Measurements from ENCODE around the gene ZMIZ1. TPM values are rescaled to one million over a fixed set of nuclear protein-coding genes. Genes with fewer than 3 reads are reported as not detected.
A peak's percentile ranks its signal among the peaks of the same experiment; 100 is the strongest.

ZMIZ1 gene
- total and polyA plus RNA-seq, 9 donors = 16.3 to 55.7 (median 38.1) TPM

DNA sequence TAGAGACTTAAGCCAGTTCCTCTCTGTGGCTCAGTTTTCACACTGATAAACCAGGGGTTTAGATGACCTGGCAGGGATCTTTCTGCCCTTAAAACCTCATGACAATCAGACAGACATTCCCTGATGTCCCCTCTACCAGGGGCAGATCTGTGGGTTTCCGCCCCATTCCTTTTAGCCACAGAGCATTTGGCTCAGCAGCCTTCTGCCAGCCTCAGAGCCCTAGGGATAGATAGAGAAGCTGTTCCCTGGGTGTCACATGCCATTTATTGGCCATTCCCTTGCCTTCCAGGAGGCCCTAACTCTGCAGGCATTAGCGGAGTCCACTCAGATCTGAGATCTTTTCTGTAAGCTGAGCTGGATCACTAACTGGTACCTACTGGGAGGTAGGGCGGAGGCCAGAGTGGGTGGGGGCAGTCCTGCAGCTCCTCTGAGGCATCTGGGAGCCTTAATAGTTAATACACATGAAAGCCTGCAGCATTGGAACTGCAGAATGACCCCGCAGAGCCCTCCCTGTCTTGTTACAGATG, 101.5 kb downstream of the ZMIZ1 start:
- no peak overlapping the region for H3K27ac ChIP-seq (ENCODE audit: low read length)
- 94% methylated on average over 3 of the region's 4 CpGs for WGBS (ENCODE audit: insufficient coverage)
- DNase-seq = no peak
- H3K9me3 ChIP-seq (replicated peaks; ENCODE audit: control insufficient read depth, low read depth, low read length) = no peaks in the 10 kb centered on the region
- no peak overlapping the region for H3K4me3 ChIP-seq (ENCODE audit: low read length)
- H3K4me1 ChIP-seq (ENCODE audit: control insufficient read depth, insufficient read depth, low read length) = peaks cover 79% of the 10 kb centered on the region
- no peaks in the 10 kb centered on the region for H3K27me3 ChIP-seq (ENCODE audit: control insufficient read depth, insufficient read depth, low read length)
- H3K36me3 ChIP-seq (ENCODE audit: control insufficient read depth, insufficient read depth, low read length) = peaks cover 41% of the 10 kb centered on the region

- 37% methylated on average over 6 of the region's 9 CpGs for WGBS (ENCODE audit: insufficient coverage)
- H3K4me1 ChIP-seq (ENCODE audit: control insufficient read depth, insufficient read depth, low read length) = peaks cover 79% of the 10 kb centered on the region
- H3K36me3 ChIP-seq (ENCODE audit: control insufficient read depth, insufficient read depth, low read length) = peaks cover 41% of the 10 kb centered on the region
- H3K4me3 ChIP-seq (ENCODE audit: low read length) = no peak overlapping the region
- H3K27me3 ChIP-seq (ENCODE audit: control insufficient read depth, insufficient read depth, low read length) = no peaks in the 10 kb centered on the region
- DNase-seq = peak; percentile 71
- H3K9me3 ChIP-seq (replicated peaks; ENCODE audit: control insufficient read depth, low read depth, low read length) = no peaks in the 10 kb centered on the region
- no peak overlapping the region for H3K27ac ChIP-seq (ENCODE audit: low read length)
These were observed 102.2 kb downstream of the ZMIZ1 start for GRCh38 chr10:79170993-79171392.

GRCh38 chr10:79171504-79171903, 102.7 kb downstream of the ZMIZ1 start:
- H3K9me3 ChIP-seq (replicated peaks; ENCODE audit: control insufficient read depth, low read depth, low read length) = no peaks in the 10 kb centered on the region
- H3K4me1 ChIP-seq (ENCODE audit: control insufficient read depth, insufficient read depth, low read length) = peaks cover 79% of the 10 kb centered on the region
- H3K4me3 ChIP-seq (ENCODE audit: low read length) = no peak overlapping the region
- no peaks in the 10 kb centered on the region for H3K27me3 ChIP-seq (ENCODE audit: control insufficient read depth, insufficient read depth, low read length)
- peaks cover 40% of the 10 kb centered on the region for H3K36me3 ChIP-seq (ENCODE audit: control insufficient read depth, insufficient read depth, low read length)
- no peak for DNase-seq
- WGBS (ENCODE audit: insufficient coverage) = 88% methylated on average over 5 of the region's 5 CpGs
- no peak overlapping the region for H3K27ac ChIP-seq (ENCODE audit: low read length)

GRCh38 chr10:79172881-79173280, 104.1 kb downstream of the ZMIZ1 start:
- peaks cover 81% of the 10 kb centered on the region for H3K4me1 ChIP-seq (ENCODE audit: control insufficient read depth, insufficient read depth, low read length)
- 68% methylated on average over 3 of the region's 5 CpGs for WGBS (ENCODE audit: insufficient coverage)
- no peak overlapping the region for H3K27ac ChIP-seq (ENCODE audit: low read length)

GRCh38 chr10:79173582-79174262, 105.0 kb downstream of the ZMIZ1 start:
- H3K9me3 ChIP-seq (replicated peaks; ENCODE audit: control insufficient read depth, low read depth, low read length) = no peaks in the 10 kb centered on the region
- 74% methylated on average over 6 of the region's 10 CpGs for WGBS (ENCODE audit: insufficient coverage)
- H3K4me1 ChIP-seq (ENCODE audit: control insufficient read depth, insufficient read depth, low read length) = peaks cover 81% of the 10 kb centered on the region

More at GRCh38 chr10:79172881-79173280, 104.1 kb downstream of the ZMIZ1 start:
- Histone ChIP-seq H3K36me3 (ENCODE audit: control insufficient read depth, insufficient read depth, low read length) (peaks cover 29% of the 10 kb centered on the region), H3K9me3 (replicated peaks; ENCODE audit: control insufficient read depth, low read depth, low read length) (no peaks in the 10 kb centered on the region), H3K4me3 (ENCODE audit: low read length) (no peak overlapping the region), H3K27me3 (ENCODE audit: control insufficient read depth, insufficient read depth, low read length) (no peaks in the 10 kb centered on the region)
- no peak for DNase-seq

GRCh38 chr10:79176052-79176501, 107.3 kb downstream of the ZMIZ1 start:
- Histone ChIP-seq H3K36me3 (ENCODE audit: control insufficient read depth, insufficient read depth, low read length) (peaks cover 15% of the 10 kb centered on the region), H3K4me3 (ENCODE audit: low read length) (no peak overlapping the region), H3K9me3 (replicated peaks; ENCODE audit: control insufficient read depth, low read depth, low read length) (no peaks in the 10 kb centered on the region), H3K27me3 (ENCODE audit: control insufficient read depth, insufficient read depth, low read length) (no peaks in the 10 kb centered on the region), H3K27ac (ENCODE audit: low read length) (peak overlapping the region; percentile 17), H3K4me1 (ENCODE audit: control insufficient read depth, insufficient read depth, low read length) (peaks cover 86% of the 10 kb centered on the region)
- DNase-seq = no peak
- no CpG with 5 or more reads among the region's 10 CpGs for WGBS (ENCODE audit: insufficient coverage)

More at GRCh38 chr10:79173582-79174262, 105.0 kb downstream of the ZMIZ1 start:
- Histone ChIP-seq H3K4me3 (ENCODE audit: low read length) (no peak overlapping the region), H3K36me3 (ENCODE audit: control insufficient read depth, insufficient read depth, low read length) (peaks cover 21% of the 10 kb centered on the region), H3K27me3 (ENCODE audit: control insufficient read depth, insufficient read depth, low read length) (no peaks in the 10 kb centered on the region), H3K27ac (ENCODE audit: low read length) (no peak overlapping the region)
- no peak for DNase-seq

- peak; percentile 94 for DNase-seq
- H3K4me3 ChIP-seq (ENCODE audit: low read length) = no peak overlapping the region
- WGBS (ENCODE audit: insufficient coverage) = 25% methylated on average over 13 of the region's 18 CpGs
- H3K36me3 ChIP-seq (ENCODE audit: control insufficient read depth, insufficient read depth, low read length) = peaks cover 13% of the 10 kb centered on the region
- H3K27ac ChIP-seq (ENCODE audit: low read length) = peak overlapping the region; percentile 81
- peaks cover 92% of the 10 kb centered on the region for H3K4me1 ChIP-seq (ENCODE audit: control insufficient read depth, insufficient read depth, low read length)
- H3K9me3 ChIP-seq (replicated peaks; ENCODE audit: control insufficient read depth, low read depth, low read length) = no peaks in the 10 kb centered on the region
- H3K27me3 ChIP-seq (ENCODE audit: control insufficient read depth, insufficient read depth, low read length) = no peaks in the 10 kb centered on the region
These were observed 108.3 kb downstream of the ZMIZ1 start for GRCh38 chr10:79176949-79177602.

- 63% methylated on average over 4 of the region's 8 CpGs for WGBS (ENCODE audit: insufficient coverage)
- H3K27ac ChIP-seq (ENCODE audit: low read length) = peak overlapping the region; percentile 75
These were observed 109.4 kb downstream of the ZMIZ1 start for GRCh38 chr10:79178070-79178576.

GRCh38 chr10:79178614-79179163, 109.9 kb downstream of the ZMIZ1 start:
- Histone ChIP-seq H3K27me3 (ENCODE audit: control insufficient read depth, insufficient read depth, low read length) (no peaks in the 10 kb centered on the region), H3K27ac (ENCODE audit: low read length) (peak overlapping the region; percentile 75), H3K4me3 (ENCODE audit: low read length) (no peak overlapping the region), H3K4me1 (ENCODE audit: control insufficient read depth, insufficient read depth, low read length) (peaks cover 98% of the 10 kb centered on the region), H3K9me3 (replicated peaks; ENCODE audit: control insufficient read depth, low read depth, low read length) (no peaks in the 10 kb centered on the region), H3K36me3 (ENCODE audit: control insufficient read depth, insufficient read depth, low read length) (peaks cover 25% of the 10 kb centered on the region)
- peak; percentile 91 for DNase-seq
- WGBS (ENCODE audit: insufficient coverage) = 8% methylated on average over 5 of the region's 9 CpGs

More at GRCh38 chr10:79178070-79178576, 109.4 kb downstream of the ZMIZ1 start:
- Histone ChIP-seq H3K36me3 (ENCODE audit: control insufficient read depth, insufficient read depth, low read length) (peaks cover 22% of the 10 kb centered on the region), H3K4me3 (ENCODE audit: low read length) (no peak overlapping the region), H3K27me3 (ENCODE audit: control insufficient read depth, insufficient read depth, low read length) (no peaks in the 10 kb centered on the region), H3K9me3 (replicated peaks; ENCODE audit: control insufficient read depth, low read depth, low read length) (no peaks in the 10 kb centered on the region), H3K4me1 (ENCODE audit: control insufficient read depth, insufficient read depth, low read length) (peaks cover 95% of the 10 kb centered on the region)
- DNase-seq = no peak
